GM21360 (cell line): ENCODE data around the gene KIFC1.
"Not testable (repeated sequence)": the region's sequence is repeated elsewhere in the genome, so short reads cannot be mapped to it uniquely, and the experiment has no call there.

ENCODE experiments used
- ATAC-seq: cut with Tn5 transposase; IDR thresholded peaks from one replicate; pipeline ENCODE4 v1.9.1; 2021; ENCODE audit warnings: mild to moderate bottlenecking, moderate library complexity; ENCODE audit not compliant: unreplicated experiment

KIFC1 gene

GRCh38 chr6:33373960-33374910 is 17.4 kb upstream of the KIFC1 start:
- ATAC-seq = no peak

- no peak for ATAC-seq
Measured at GRCh38 chr6:33375143-33375671, 16.4 kb upstream of the KIFC1 start.

- no peak for ATAC-seq
Measured at GRCh38 chr6:33377171-33377570, 14.5 kb upstream of the KIFC1 start.

- ATAC-seq = not testable (repeated sequence)
Measured at GRCh38 chr6:33379184-33379583, 12.4 kb upstream of the KIFC1 start.

- ATAC-seq = no peak
Measured at GRCh38 chr6:33380272-33380981, 11.2 kb upstream of the KIFC1 start.

GRCh38 chr6:33383427-33384185 is 8.0 kb upstream of the KIFC1 start:
- ATAC-seq = no peak

GRCh38 chr6:33384581-33385020 is 7.0 kb upstream of the KIFC1 start:
- ATAC-seq = no peak

- ATAC-seq = no peak
Measured at GRCh38 chr6:33390173-33390572, 1.4 kb upstream of the KIFC1 start.

- ATAC-seq = peak; percentile 2
Measured at GRCh38 chr6:33390767-33391277, 801 bp upstream of the KIFC1 start.

- no peak for ATAC-seq
Measured at GRCh38 chr6:33391922-33392594, 435 bp downstream of the KIFC1 start.

GRCh38 chr6:33392595-33392948 is 949 bp downstream of the KIFC1 start:
- no peak for ATAC-seq

GRCh38 chr6:33392979-33393378 is 1.4 kb downstream of the KIFC1 start:
- ATAC-seq = no peak

- ATAC-seq = no peak
Measured at GRCh38 chr6:33397541-33397940, 5.9 kb downstream of the KIFC1 start.

- ATAC-seq = not testable (repeated sequence)
Measured at GRCh38 chr6:33398601-33399000, 7.0 kb downstream of the KIFC1 start.

- not testable (repeated sequence) for ATAC-seq
Measured at GRCh38 chr6:33399881-33400280, 8.3 kb downstream of the KIFC1 start.

GRCh38 chr6:33404884-33405283 is 13.3 kb downstream of the KIFC1 start:
- no peak for ATAC-seq

- no peak for ATAC-seq
Measured at GRCh38 chr6:33405386-33405940, 13.8 kb downstream of the KIFC1 start.

- ATAC-seq = no peak
Measured at GRCh38 chr6:33406126-33406525, 14.5 kb downstream of the KIFC1 start.

GRCh38 chr6:33407132-33407718 is 15.6 kb downstream of the KIFC1 start:
- no peak for ATAC-seq
